ENCODE data around the gene ADAMTS17. TPM values are rescaled to one million over a fixed set of nuclear protein-coding genes. Genes with fewer than 3 reads are reported as not detected.
A peak's percentile ranks its signal among the peaks of the same experiment; 100 is the strongest.
"Not testable (repeated sequence)": the region's sequence is repeated elsewhere in the genome, so short reads cannot be mapped to it uniquely, and the experiment has no call there.

ADAMTS17 gene
- total RNA-seq, 1 donor from 2014 or later: 3.4 TPM

- TF ChIP-seq CTCF (IDR thresholded peaks at IDR 0.05): no peak
- H3K9me3 Mint-ChIP-seq (ENCODE audit: low read depth): no peaks in the 10 kb centered on the region
- peak overlapping the region; percentile 64 for H3K27ac Mint-ChIP-seq (ENCODE audit: unreplicated experiment)
- DNase-seq (ENCODE audit: low spot score): no peak
- H3K36me3 Mint-ChIP-seq (ENCODE audit: low read depth): no peaks in the 10 kb centered on the region
- H3K4me3 Mint-ChIP-seq (ENCODE audit: unreplicated experiment): no peak overlapping the region
- H3K27me3 Mint-ChIP-seq (ENCODE audit: low read depth): no peaks in the 10 kb centered on the region
- peaks cover 36% of the 10 kb centered on the region for H3K4me1 Mint-ChIP-seq (ENCODE audit: low read depth)
These were observed 248.3 kb downstream of the ADAMTS17 start for GRCh38 chr15:100093211-100094126.

- no peak for TF ChIP-seq CTCF (IDR thresholded peaks at IDR 0.05)
- peaks cover 1% of the 10 kb centered on the region for H3K36me3 Mint-ChIP-seq (ENCODE audit: low read depth)
- H3K4me1 Mint-ChIP-seq (ENCODE audit: low read depth): peaks cover 36% of the 10 kb centered on the region
- no peaks in the 10 kb centered on the region for H3K27me3 Mint-ChIP-seq (ENCODE audit: low read depth)
- H3K9me3 Mint-ChIP-seq (ENCODE audit: low read depth): peaks cover 1% of the 10 kb centered on the region
- no peak for DNase-seq (ENCODE audit: low spot score)
- no peak overlapping the region for H3K27ac Mint-ChIP-seq (ENCODE audit: unreplicated experiment)
- no peak overlapping the region for H3K4me3 Mint-ChIP-seq (ENCODE audit: unreplicated experiment)
These were observed 249.7 kb downstream of the ADAMTS17 start for GRCh38 chr15:100092034-100092433.

- no peak for TF ChIP-seq CTCF (IDR thresholded peaks at IDR 0.05)
- peaks cover 9% of the 10 kb centered on the region for H3K36me3 Mint-ChIP-seq (ENCODE audit: low read depth)
- H3K4me1 Mint-ChIP-seq (ENCODE audit: low read depth): peaks cover 34% of the 10 kb centered on the region
- H3K9me3 Mint-ChIP-seq (ENCODE audit: low read depth): peaks cover 10% of the 10 kb centered on the region
- no peak overlapping the region for H3K4me3 Mint-ChIP-seq (ENCODE audit: unreplicated experiment)
- H3K27ac Mint-ChIP-seq (ENCODE audit: unreplicated experiment): no peak overlapping the region
- DNase-seq (ENCODE audit: low spot score): no peak
- no peaks in the 10 kb centered on the region for H3K27me3 Mint-ChIP-seq (ENCODE audit: low read depth)
These were observed 251.4 kb downstream of the ADAMTS17 start for GRCh38 chr15:100090411-100090810.

GRCh38 chr15:100084042-100084821, 257.5 kb downstream of the ADAMTS17 start:
- not testable (repeated sequence) for DNase-seq (ENCODE audit: low spot score); H3K27ac Mint-ChIP-seq (ENCODE audit: unreplicated experiment); H3K27me3 Mint-ChIP-seq (ENCODE audit: low read depth); H3K4me3 Mint-ChIP-seq (ENCODE audit: unreplicated experiment)
- Mint-ChIP-seq H3K36me3 (ENCODE audit: low read depth) (peaks cover 19% of the 10 kb centered on the region), H3K4me1 (ENCODE audit: low read depth) (peaks cover 13% of the 10 kb centered on the region), H3K9me3 (ENCODE audit: low read depth) (peaks cover 16% of the 10 kb centered on the region)

GRCh38 chr15:100083572-100083971, 258.2 kb downstream of the ADAMTS17 start:
- Mint-ChIP-seq H3K36me3 (ENCODE audit: low read depth) (peaks cover 19% of the 10 kb centered on the region), H3K4me1 (ENCODE audit: low read depth) (peaks cover 13% of the 10 kb centered on the region), H3K27me3 (ENCODE audit: low read depth) (no peaks in the 10 kb centered on the region), H3K9me3 (ENCODE audit: low read depth) (peaks cover 22% of the 10 kb centered on the region), H3K27ac (ENCODE audit: unreplicated experiment) (no peak overlapping the region), H3K4me3 (ENCODE audit: unreplicated experiment) (no peak overlapping the region)
- TF ChIP-seq CTCF (IDR thresholded peaks at IDR 0.05): no peak
- DNase-seq (ENCODE audit: low spot score): no peak
